ENCODE results near the gene SPR. TPM values are rescaled to one million over a fixed set of nuclear protein-coding genes. Genes with fewer than 3 reads are reported as not detected.

Gene SPR
- total and polyA plus RNA-seq, 2 of the 13 experiments (the other 11 are each of a cell fraction or from before 2014, with no cell fraction given) = 34.0 to 96.0 TPM

GRCh38 chr2:72883356-72883962, 3.7 kb upstream of the SPR start (continued):
- TF ChIP-seq ZFP91 (CRISPR knock-in tag; IDR thresholded peaks at IDR 0.05; ENCODE audit: borderline replicate concordance) = no peak
- TF ChIP-seq ZNF629 (CRISPR knock-in tag; conservative IDR thresholded peaks at IDR 0.05) = no peak
- TF ChIP-seq ZNF83 (CRISPR knock-in tag; IDR thresholded peaks at IDR 0.05; ENCODE audit: borderline replicate concordance) = no peak
- TF ChIP-seq KLF15 (CRISPR knock-in tag; IDR thresholded peaks at IDR 0.05; ENCODE audit: borderline replicate concordance) = no peak
- peak; percentile 99 for TF ChIP-seq MIER2 (CRISPR knock-in tag; IDR thresholded peaks at IDR 0.05)
- TF ChIP-seq JUNB (CRISPR knock-in tag; IDR thresholded peaks at IDR 0.05; ENCODE audit: borderline replicate concordance) = no peak
- peak; percentile 54; the same call in 1 of the 2 replicates for TF ChIP-seq ZSCAN12 (CRISPR knock-in tag; IDR thresholded peaks at IDR 0.05)
- TF ChIP-seq THRA (CRISPR knock-in tag; IDR thresholded peaks at IDR 0.05; ENCODE audit: borderline replicate concordance) = peak; percentile 68
- no peak for TF ChIP-seq ZSCAN22 (CRISPR knock-in tag; IDR thresholded peaks at IDR 0.05)
- TF ChIP-seq MED8 (CRISPR knock-in tag; IDR thresholded peaks at IDR 0.05; ENCODE audit: insufficient replicate concordance) = no peak
- no peak for TF ChIP-seq RBFOX2 (IDR thresholded peaks at IDR 0.05; ENCODE audit: low read depth, low read length)
- TF ChIP-seq FUBP1 (CRISPR knock-in tag; IDR thresholded peaks at IDR 0.05; ENCODE audit: borderline replicate concordance) = no peak
- no peak for TF ChIP-seq FIP1L1 (IDR thresholded peaks at IDR 0.05; ENCODE audit: borderline replicate concordance, insufficient read depth, low read depth, low read length)
- TF ChIP-seq ZNF232 (CRISPR knock-in tag; IDR thresholded peaks at IDR 0.05; ENCODE audit: borderline replicate concordance) = peak; percentile 92; the same call in 1 of the 2 replicates
- 0 out of 2 replicates have a peak, but pooled peaks have one; percentile 42 for TF ChIP-seq MED1 (CRISPR knock-in tag; IDR thresholded peaks at IDR 0.05)
- TF ChIP-seq TOPORS (CRISPR knock-in tag; IDR thresholded peaks at IDR 0.05) = no peak
- TF ChIP-seq ZBTB42 (CRISPR knock-in tag; IDR thresholded peaks at IDR 0.05) = no peak
- TF ChIP-seq PAX8 (CRISPR knock-in tag; IDR thresholded peaks at IDR 0.05; ENCODE audit: borderline replicate concordance) = no peak
- TF ChIP-seq ISL2 (CRISPR knock-in tag; IDR thresholded peaks at IDR 0.05) = 0 out of 2 replicates have a peak, but pooled peaks have one; percentile 49
- TF ChIP-seq MAZ (IDR thresholded peaks at IDR 0.05; ENCODE audit: borderline replicate concordance, low read depth, low read length) = no peak
- TF ChIP-seq MAZ (CRISPR knock-in tag; IDR thresholded peaks at IDR 0.05; ENCODE audit: low read depth) = no peak
- no peak for TF ChIP-seq ZNF652 (CRISPR knock-in tag; IDR thresholded peaks at IDR 0.05; ENCODE audit: borderline replicate concordance, low read depth)
- no peak for TF ChIP-seq NR3C1 (CRISPR knock-in tag; IDR thresholded peaks at IDR 0.05)
- no peak for TF ChIP-seq ZNF138 (CRISPR knock-in tag; IDR thresholded peaks at IDR 0.05; ENCODE audit: low read depth)
- no peak for TF ChIP-seq HIVEP1 (CRISPR knock-in tag; IDR thresholded peaks at IDR 0.05)
- TF ChIP-seq JARID2 (CRISPR knock-in tag; IDR thresholded peaks at IDR 0.05; ENCODE audit: insufficient replicate concordance) = no peak
